Lung (tissue), 12 donors: Measurements from ENCODE around the gene THBD. TPM values are rescaled to one million over a fixed set of nuclear protein-coding genes. Genes with fewer than 3 reads are reported as not detected.

Experiments used
- ATAC-seq: fragments of 200-7000 bp; cut with Tn5 transposase; one replicate; pipeline ENCODE4 v1.9.1; 2020; ENCODE audit warnings: moderate number of reproducible peaks; ENCODE audit not compliant: insufficient read depth, low FRiP score
- DNase-seq, 3 donors: peaks; one replicate each; pipeline ENCODE4 v3.0.0-alpha.2; 2013 to 2017
- H3K27ac ChIP-seq, 2 donors: one replicate each; pipeline ENCODE4 v1.5.1; 2013; ENCODE audit warnings: mild to moderate bottlenecking in 2 of 2, moderate library complexity in 2 of 2, control low read depth in 1 of 2, inconsistent platforms in 1 of 2, low read depth in 1 of 2, low read length in 1 of 2
- H3K27me3 ChIP-seq, 3 donors: one replicate each; pipeline ENCODE4 v1.5.1; 2013; ENCODE audit warnings: low read length in 2 of 3; ENCODE audit not compliant: control insufficient read depth in 3 of 3, insufficient read depth in 3 of 3
- H3K36me3 ChIP-seq, 4 donors: one replicate each; pipeline ENCODE4 v1.5.1; 2013; ENCODE audit warnings: low read length in 4 of 4, mild to moderate bottlenecking in 1 of 4, moderate library complexity in 1 of 4; ENCODE audit not compliant: control insufficient read depth in 4 of 4, insufficient read depth in 4 of 4
- H3K4me1 ChIP-seq, 5 donors: one replicate each; pipeline ENCODE4 v1.5.1; 2013; ENCODE audit warnings: low read length in 5 of 5, mild to moderate bottlenecking in 2 of 5, moderate library complexity in 1 of 5; ENCODE audit not compliant: control insufficient read depth in 5 of 5, insufficient read depth in 5 of 5
- H3K4me3 ChIP-seq: one replicate; pipeline ENCODE4 v1.5.1; 2013; ENCODE audit warnings: mild to moderate bottlenecking, control low read depth, moderate library complexity
- H3K9ac ChIP-seq, 2 donors: one replicate each; pipeline ENCODE4 v1.5.1; 2013; ENCODE audit warnings: low read length in 2 of 2, control low read depth in 1 of 2; ENCODE audit not compliant: insufficient read depth in 1 of 2
- H3K9me3 ChIP-seq, 4 donors: one replicate each; pipeline ENCODE4 v1.5.1; 2013; ENCODE audit warnings: low read length in 3 of 4, mild to moderate bottlenecking in 1 of 4, moderate library complexity in 1 of 4; ENCODE audit not compliant: control insufficient read depth in 4 of 4, insufficient read depth in 3 of 4
- WGBS, 2 donors: extraction: QIAGEN DNeasy Blood & Tissue Kit; methylation state at CpG; one replicate each; pipeline ENCODE4 v1.1.7; 2013; 5-methylcytosine and 5-hydroxymethylcytosine counted together
- polyA plus RNA-seq, 2 donors: library from polyadenylated mRNA; stranded (reverse); fragments of 200-250 nt; gene quantifications; one replicate each; pipeline ENCODE4 v1.2.1, GENCODE V29; 2013
- total RNA-seq, 2 donors: library from RNA; depleted of rRNA in 1 of 2; stranded (reverse); fragments of >200 nt in 1 of 2; gene quantifications; one replicate each; pipeline ENCODE4 v1.2.1, GENCODE V29; 2014 to 2021
- TF ChIP-seq, protein P1 (sequence below): IDR thresholded peaks from 2 replicates; pipeline ENCODE4 v1.5.1; 2012; ENCODE audit warnings: mild to moderate bottlenecking; ENCODE audit errors: control extremely low read depth, extremely low read depth
- donor health status: control.
- donor health status: control.
- donor health status: Bipolar disorder and iron deficiency.
- donor health status: healthy.
- donor health status: DM: yes; HTN: yes; CAD: no.

The THBD gene
- total and polyA plus RNA-seq, 4 donors: 23.6 to 101 (median 61.4) TPM

GRCh38 chr20:23023621-23024177 lies 25.8 kb downstream of the THBD start:
- TF ChIP-seq, protein P1, sequence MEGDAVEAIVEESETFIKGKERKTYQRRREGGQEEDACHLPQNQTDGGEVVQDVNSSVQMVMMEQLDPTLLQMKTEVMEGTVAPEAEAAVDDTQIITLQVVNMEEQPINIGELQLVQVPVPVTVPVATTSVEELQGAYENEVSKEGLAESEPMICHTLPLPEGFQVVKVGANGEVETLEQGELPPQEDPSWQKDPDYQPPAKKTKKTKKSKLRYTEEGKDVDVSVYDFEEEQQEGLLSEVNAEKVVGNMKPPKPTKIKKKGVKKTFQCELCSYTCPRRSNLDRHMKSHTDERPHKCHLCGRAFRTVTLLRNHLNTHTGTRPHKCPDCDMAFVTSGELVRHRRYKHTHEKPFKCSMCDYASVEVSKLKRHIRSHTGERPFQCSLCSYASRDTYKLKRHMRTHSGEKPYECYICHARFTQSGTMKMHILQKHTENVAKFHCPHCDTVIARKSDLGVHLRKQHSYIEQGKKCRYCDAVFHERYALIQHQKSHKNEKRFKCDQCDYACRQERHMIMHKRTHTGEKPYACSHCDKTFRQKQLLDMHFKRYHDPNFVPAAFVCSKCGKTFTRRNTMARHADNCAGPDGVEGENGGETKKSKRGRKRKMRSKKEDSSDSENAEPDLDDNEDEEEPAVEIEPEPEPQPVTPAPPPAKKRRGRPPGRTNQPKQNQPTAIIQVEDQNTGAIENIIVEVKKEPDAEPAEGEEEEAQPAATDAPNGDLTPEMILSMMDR: no peak
- Histone ChIP-seq H3K36me3 (no peaks in the 10 kb centered on the region), H3K9ac (no peak overlapping the region), H3K27me3 (no peaks in the 10 kb centered on the region), H3K9me3 (peaks cover 0 to 3% (median 0%) of the 10 kb centered on the region in 4 donors), H3K4me1 (peaks cover 0 to 3% (median 0%) of the 10 kb centered on the region in 5 donors), H3K27ac (no peak overlapping the region), H3K4me3 (no peak overlapping the region)
- 72 to 84% methylated on average over 10 of the region's 10 CpGs for WGBS, 2 donors
- ATAC-seq (no peak), DNase-seq (no peak)

GRCh38 chr20:23022849-23023248 lies 26.6 kb downstream of the THBD start:
- ATAC-seq (no peak), DNase-seq (no peak)
- H3K9me3 ChIP-seq: peaks cover 0 to 3% (median 0%) of the 10 kb centered on the region in 4 donors
- WGBS, 2 donors: 73 to 94% methylated on average over 4 of the region's 4 CpGs
- no peak overlapping the region for H3K9ac ChIP-seq
- peaks cover 0 to 2% (median 0%) of the 10 kb centered on the region in 5 donors for H3K4me1 ChIP-seq
- no peak overlapping the region for H3K27ac ChIP-seq
- no peak overlapping the region for H3K4me3 ChIP-seq
- TF ChIP-seq, protein P1: no peak
- no peaks in the 10 kb centered on the region for H3K27me3 ChIP-seq
- no peaks in the 10 kb centered on the region for H3K36me3 ChIP-seq

DNA sequence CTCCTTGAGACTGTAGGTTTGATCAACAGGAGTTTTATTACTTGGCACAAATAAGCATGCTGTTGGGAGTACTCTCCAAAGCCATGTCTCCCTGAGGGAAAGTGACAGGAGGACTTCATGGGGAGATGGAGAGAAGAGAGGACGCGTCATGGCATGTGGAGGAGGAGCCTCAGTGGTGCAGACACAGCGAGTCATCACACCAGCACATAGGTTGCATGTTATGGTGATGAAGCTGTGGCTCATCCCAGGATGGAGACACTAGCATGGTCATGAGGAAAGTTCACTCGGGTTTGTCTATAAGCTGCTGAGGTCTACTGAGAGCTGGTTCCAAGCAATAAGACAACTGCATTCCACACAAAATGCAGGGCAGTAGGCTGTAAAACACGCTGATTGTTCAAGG lies 27.5 kb downstream of the THBD start:
- no peaks in the 10 kb centered on the region for H3K27me3 ChIP-seq
- H3K4me3 ChIP-seq: no peak overlapping the region
- 92 to 97% methylated on average over 5 of the region's 5 CpGs for WGBS, 2 donors
- peaks cover 0 to 2% (median 0%) of the 10 kb centered on the region in 4 donors for H3K9me3 ChIP-seq
- TF ChIP-seq, protein P1: no peak
- DNase-seq (no peak), ATAC-seq (no peak)
- no peak overlapping the region for H3K27ac ChIP-seq
- H3K4me1 ChIP-seq: peaks cover 0 to 6% (median 0%) of the 10 kb centered on the region in 5 donors
- H3K36me3 ChIP-seq: no peaks in the 10 kb centered on the region
- no peak overlapping the region for H3K9ac ChIP-seq

GRCh38 chr20:23021541-23021940 lies 27.9 kb downstream of the THBD start:
- ATAC-seq (no peak), DNase-seq (no peak)
- Histone ChIP-seq H3K4me3 (no peak overlapping the region), H3K9me3 (no peaks in the 10 kb centered on the region), H3K27me3 (no peaks in the 10 kb centered on the region), H3K4me1 (peaks cover 0 to 6% (median 0%) of the 10 kb centered on the region in 5 donors), H3K9ac (no peak overlapping the region), H3K36me3 (no peaks in the 10 kb centered on the region), H3K27ac (no peak overlapping the region)
- 79 to 80% methylated on average over 1 of the region's 1 CpG for WGBS, 2 donors
- TF ChIP-seq, protein P1: no peak
